Kidney tubule cell (primary cell): ENCODE measurements around the gene TUB.

Experiments
- DNase-seq: peaks from one replicate; pipeline ENCODE4 v3.0.0-alpha.2; 2018; ENCODE audit warnings: low spot score

Gene TUB

GRCh38 chr11:8092587-8093424 is 11.8 kb downstream of the TUB start:
- DNase-seq = peak; percentile 72

- no peak for DNase-seq
These were observed 13.0 kb downstream of the TUB start for GRCh38 chr11:8093931-8094575.

DNA sequence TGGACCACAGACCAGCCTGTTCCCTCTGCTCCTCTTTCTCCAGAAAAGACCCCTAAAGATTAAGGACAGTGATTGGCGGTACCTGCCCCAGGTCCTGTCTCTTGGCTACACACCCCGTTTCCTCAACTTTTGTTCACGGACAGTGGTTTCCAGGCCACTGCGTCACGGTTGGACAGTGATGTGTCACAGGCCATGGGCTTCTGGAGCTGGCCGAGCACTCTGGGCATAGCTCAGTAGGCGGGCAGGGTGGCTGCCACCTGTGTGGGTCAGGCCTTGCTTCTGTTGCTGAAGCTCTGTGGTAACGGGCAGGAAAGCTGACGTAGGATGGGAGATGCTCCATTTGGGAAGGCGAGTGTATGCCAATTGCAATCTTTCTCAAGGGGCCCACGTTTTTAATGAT is 13.6 kb downstream of the TUB start:
- DNase-seq = peak; percentile 43

DNA sequence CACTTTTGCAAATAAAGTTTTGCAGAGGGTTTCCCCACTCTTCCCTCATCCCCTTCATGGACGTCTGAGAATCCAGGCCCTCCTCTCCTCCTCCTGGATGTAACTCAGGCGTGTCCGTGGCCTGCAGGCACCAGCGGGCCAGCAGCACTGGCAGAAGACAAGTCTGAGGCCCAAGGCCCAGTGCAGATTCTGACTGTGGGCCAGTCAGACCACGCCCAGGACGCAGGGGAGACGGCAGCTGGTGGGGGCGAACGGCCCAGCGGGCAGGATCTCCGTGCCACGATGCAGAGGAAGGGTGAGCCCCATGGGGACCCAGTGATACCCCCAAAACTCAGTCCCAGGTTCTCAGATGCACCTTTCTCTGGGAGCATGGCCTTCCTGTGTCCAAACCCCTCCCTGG is 14.4 kb downstream of the TUB start:
- DNase-seq = no peak

DNA sequence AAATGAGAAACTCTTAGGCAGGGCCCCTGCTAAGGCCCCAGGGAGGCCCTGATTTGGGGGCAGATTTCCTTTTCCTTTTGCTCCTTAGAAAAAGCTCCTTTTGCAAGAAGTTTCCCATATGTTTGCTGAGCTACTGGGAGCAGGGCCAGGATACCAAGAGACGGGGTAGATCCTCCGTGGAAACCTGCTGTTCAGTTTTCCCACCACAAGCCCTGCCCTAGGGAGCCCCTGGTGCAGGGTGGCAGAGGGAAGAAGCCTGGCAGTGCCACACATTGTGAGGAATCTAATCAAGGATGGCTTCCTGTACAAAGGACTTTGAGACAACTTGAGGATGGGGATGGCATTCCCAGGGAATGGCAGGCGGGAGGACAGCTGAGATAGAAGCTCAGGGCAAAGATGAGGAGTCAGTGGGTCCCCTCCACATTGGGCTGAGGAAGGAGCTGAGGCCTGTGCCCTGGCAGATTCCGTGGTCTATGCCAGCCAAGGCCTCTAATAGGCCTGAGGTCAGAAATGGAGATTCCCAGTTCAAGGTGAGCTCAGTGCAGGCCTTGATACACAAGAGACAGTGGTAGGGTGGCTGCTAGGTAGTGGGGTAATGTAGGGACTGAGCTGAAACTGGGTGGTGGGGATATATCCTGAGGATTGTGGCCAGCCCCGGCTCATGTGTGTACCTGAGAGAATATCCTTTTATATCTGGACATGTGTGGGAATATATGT is 15.0 kb downstream of the TUB start:
- DNase-seq = no peak

GRCh38 chr11:8096575-8096974 is 15.6 kb downstream of the TUB start:
- no peak for DNase-seq

- no peak for DNase-seq
These were observed 16.1 kb downstream of the TUB start for GRCh38 chr11:8097062-8097461.

DNA sequence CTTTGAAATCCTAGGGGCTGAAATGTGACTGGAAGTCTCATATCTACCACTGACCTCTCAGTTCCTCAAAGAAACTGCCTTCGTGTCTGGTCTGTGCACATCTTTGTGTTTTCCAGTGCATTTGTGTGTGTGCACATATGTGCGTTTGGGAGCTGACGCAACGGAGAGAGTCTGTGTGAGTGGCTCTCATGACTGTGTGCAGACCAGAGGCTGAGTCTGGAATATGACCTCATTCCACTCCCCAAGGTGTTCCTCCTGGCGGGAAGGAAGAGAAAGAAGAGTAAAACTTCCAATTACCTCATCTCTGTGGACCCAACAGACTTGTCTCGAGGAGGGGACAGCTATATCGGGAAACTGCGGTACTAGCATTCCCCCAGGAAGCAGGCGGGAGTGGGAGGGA is 16.5 kb downstream of the TUB start:
- no peak for DNase-seq

DNA sequence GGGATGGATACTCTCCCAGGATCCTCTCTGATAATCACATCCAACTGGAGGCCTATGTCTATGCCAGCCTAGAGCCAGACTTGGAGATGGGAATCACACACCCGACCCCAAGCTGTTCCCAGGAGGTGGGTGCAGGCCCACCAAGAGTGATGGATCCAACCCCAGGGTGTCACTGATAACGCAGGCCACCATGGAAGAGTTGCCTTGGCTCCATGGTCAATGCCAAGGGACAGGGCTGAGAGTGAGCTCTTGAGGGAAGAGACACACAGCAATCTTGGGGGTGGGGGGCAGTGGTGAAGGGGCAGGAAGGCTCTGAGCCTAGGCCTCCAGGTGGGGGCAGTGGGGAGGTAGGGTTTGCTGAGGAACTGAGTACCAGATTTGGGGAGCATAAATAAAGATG is 16.9 kb downstream of the TUB start:
- DNase-seq = no peak

DNA sequence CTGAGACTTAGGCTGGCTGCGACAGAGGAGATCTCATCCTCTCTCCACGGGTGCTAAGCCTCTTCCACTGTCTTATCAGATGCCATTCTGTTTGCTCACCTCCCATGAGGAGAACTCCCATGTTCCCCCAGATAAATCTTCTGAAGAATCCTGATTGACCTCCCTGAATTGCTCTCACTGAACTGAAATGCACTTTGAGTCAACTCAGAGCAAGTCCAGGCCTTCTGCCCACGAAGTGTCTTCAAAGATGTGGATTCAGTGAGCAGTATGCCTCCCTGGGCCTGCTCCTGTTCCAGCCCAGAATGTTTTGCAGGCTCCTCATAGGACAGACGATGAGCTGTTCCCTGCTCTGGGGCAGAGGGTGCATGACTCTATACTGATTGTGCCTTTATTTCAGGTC is 17.4 kb downstream of the TUB start:
- peak; percentile 22 for DNase-seq

GRCh38 chr11:8098879-8099278 is 17.9 kb downstream of the TUB start:
- peak; percentile 14 for DNase-seq

DNA sequence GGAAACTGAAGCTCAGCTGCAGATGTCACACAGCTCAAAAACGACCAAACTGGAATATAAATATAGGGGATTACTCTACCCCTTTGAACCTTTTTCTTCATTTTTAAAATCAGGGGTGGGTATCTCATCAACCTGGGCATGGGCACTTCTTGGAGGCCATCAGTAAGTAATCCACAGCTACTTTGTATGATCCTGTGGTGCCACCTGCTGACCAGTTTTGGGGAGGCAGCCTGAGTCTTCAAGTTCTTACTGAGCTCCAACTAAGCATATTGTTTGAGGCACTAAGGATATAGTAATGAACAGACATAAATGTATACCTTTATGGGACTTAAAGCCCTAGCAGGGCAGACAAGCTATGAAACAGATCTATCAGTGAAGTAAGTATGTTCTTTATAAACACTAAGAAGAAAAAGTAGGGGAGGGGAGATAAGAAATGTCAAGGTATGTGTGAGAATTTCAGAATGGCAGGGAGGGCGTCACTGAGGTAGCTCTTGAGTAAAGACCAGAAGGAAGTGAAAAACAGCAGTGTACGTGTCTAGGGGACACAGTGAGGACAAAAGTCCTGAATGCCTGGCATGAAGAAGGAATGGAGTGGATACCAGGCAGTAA is 18.4 kb downstream of the TUB start:
- DNase-seq = peak; percentile 70

GRCh38 chr11:8100158-8100557 is 19.1 kb downstream of the TUB start:
- no peak for DNase-seq

- no peak for DNase-seq
These were observed 19.6 kb downstream of the TUB start for GRCh38 chr11:8100605-8101004.

GRCh38 chr11:8101421-8101820 is 20.4 kb downstream of the TUB start:
- no peak for DNase-seq

DNA sequence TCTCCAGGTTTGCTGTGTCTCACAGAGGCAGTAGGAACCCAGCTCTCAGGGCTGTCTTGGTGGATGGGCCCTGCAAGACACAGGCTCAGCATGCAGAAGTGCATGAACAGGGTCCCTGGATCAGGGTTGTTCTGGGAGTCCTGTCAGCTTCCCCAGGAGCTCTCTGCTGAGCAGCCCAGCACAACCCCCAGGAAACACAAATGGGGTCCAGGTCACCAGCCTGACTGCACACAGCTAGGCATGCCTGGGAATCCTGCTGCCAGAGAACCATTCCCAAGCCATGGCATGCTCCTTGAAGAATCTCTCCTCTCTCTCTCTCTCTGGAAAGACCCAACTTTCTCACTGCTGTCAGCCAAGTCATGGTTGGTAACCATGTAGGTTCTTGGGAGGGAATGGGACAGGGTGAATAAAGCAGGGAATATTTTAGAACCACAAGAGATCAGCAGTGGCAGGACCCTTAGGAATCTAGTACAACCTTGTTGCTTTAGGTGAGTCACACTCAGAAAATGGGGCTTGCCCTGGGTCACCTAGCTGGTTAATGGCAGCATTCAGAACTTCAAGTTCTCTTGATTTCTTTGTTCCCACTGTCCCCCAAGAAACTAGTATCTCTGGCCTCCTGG is 21.4 kb downstream of the TUB start:
- peak; percentile 59 for DNase-seq

- no peak for DNase-seq
These were observed 22.0 kb downstream of the TUB start for GRCh38 chr11:8102965-8103364.

DNA sequence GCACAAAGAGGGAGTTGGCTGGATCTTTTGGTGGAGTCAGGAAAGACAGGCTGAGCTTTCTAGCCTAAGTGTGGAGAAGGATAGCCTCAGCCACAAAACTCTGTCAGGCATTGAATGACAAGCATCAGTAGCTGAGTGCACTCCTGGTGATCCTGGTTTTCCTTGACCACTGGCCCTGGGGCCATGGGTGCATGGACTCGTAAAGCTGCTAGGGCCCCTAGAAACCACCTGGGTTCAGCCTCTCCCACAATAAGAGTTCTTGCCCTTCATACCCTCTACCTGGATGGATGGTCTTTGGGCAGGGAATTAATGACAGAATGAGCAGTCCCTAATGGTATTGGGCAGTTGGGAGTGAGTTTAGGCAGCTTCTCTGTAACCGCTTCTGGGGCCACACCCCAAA is 22.9 kb downstream of the TUB start:
- no peak for DNase-seq

GRCh38 chr11:8105133-8105532 is 24.1 kb downstream of the TUB start:
- DNase-seq = no peak

DNA sequence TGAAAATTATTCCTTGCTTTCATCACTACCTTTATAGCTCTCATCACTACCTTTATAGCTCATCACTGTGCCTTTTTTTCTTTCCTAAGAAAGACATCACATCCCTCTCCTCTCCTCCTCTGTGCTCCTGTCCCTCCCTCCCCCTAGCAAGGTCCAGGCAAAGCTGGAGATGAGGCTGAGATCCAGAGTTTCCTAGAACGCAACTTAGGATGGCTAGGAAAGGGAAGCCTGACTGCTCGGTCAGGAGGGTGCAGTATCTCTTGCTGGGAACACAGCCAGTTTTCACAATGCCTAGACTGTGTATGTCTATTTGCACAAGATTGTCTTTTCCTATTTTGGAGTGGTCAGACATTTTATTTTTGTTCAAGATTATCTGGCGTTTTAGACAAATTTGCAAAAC is 24.7 kb downstream of the TUB start:
- DNase-seq = no peak

GRCh38 chr11:8106679-8107078 is 25.7 kb downstream of the TUB start:
- no peak for DNase-seq

- no peak for DNase-seq
These were observed 26.6 kb downstream of the TUB start for GRCh38 chr11:8107642-8108041.
